HG03469 (cell line): Measurements from ENCODE around the gene CKMT2.
"Not testable (repeated sequence)": the region's sequence is repeated elsewhere in the genome, so short reads cannot be mapped to it uniquely, and the experiment has no call there.

ENCODE experiments used
- ATAC-seq: cut with Tn5 transposase; IDR thresholded peaks from one replicate; pipeline ENCODE4 v1.9.1; 2021; ENCODE audit warnings: mild to moderate bottlenecking, moderate library complexity, moderate number of reproducible peaks; ENCODE audit not compliant: unreplicated experiment

The CKMT2 gene

DNA sequence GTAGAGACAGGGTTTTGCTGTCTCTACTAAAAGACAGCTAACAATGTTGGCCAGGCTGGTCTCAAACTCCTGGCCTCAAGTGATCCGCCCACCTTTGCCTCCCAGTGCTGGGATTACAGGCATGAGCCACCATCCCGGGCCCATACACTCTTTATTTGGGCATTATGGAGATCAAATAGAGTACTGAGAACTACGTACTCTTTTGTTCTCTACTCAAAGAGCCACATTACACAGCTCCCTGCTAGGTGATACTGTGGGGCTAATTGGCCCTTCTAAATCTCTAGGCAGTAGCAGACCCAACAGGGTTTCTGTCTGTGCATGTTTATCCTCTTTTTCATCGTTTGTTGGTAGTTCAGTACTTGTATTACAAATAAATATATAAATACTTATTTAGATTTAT, 16.1 kb downstream of the CKMT2 start:
- ATAC-seq, result no peak

DNA sequence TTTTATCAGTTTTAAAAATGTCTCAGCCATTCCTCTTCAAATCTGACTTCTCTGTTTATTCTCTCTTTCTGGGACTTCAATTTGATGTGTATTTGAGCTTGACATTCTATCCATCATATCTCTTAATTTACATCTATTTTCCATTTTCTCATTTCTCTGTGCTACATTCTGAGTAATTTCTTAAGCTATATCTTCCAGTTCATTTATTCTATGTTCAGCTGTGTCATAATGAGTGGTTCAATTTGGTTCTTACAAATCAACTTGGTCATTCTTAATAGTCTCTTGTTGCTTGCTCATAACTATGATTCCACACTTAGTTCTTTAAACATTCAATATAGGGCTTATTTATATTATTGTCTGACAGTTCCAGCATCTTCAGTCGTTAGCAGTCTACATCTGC, 16.9 kb downstream of the CKMT2 start:
- ATAC-seq, result no peak

- ATAC-seq, result no peak
Observed at GRCh38 chr5:81251922-81252321, 18.8 kb downstream of the CKMT2 start.

DNA sequence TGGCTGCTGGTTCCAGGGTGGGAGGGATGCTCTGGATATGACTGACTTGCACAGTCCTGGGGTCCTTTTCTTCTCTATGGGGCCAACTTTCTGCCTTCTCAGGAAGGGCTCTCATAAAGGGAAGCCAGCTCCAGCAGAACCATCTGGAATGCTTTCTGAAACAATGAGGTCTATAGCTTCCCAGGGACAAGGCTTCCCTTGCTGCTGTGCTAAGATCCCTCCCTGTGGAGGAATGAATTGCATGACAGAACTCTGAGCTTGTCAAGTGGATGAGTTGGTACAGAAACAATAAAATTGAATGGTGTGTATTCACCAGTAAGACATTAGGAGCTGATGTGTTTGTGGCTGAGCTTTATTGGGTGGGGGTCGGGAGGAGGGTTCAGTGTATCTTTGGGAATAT, 19.8 kb downstream of the CKMT2 start:
- ATAC-seq, result no peak

- ATAC-seq, result no peak
Observed at GRCh38 chr5:81253875-81254274, 20.8 kb downstream of the CKMT2 start.

DNA sequence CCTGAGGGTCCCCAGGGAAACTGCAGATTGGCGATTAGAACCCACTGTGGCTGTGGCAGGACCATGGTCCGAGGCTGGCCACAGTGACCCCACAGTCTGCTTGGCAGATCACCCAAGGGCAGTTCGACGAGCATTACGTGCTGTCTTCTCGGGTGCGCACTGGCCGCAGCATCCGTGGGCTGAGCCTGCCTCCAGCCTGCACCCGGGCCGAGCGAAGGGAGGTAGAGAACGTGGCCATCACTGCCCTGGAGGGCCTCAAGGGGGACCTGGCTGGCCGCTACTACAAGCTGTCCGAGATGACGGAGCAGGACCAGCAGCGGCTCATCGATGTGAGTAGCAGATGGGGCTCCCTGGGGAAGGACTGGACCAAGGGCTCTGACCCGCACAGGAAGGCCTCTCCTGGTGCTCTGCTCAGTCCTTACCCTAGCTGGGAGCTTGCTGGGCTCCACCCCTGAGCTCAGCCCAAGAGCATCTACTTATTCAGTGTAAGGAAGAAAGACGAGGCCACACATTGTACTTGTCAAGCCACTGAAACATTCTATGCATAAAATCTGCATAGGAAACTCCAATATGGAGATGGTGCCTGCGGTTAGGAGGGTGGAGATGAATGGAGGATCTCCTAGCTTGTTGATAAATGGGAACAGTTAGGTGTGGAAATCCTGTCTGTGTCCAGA, 21.9 kb downstream of the CKMT2 start:
- ATAC-seq, result no peak

DNA sequence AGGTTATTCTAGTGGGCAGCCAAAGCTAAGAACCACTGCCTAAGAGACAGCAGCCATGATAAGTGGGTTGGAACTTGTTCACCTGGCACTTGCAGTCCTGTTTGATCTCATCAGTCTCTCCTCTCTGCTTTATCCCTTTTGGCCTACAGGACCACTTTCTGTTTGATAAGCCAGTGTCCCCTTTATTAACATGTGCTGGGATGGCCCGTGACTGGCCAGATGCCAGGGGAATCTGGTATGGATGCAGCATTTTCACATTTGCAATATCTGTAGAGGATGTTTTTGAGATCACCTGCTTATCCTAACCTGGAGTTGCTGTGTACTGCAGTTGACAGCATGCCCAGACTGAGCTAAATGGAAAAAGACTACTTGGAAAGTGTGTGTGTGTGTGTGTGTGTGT, 23.6 kb downstream of the CKMT2 start:
- no peak for ATAC-seq

DNA sequence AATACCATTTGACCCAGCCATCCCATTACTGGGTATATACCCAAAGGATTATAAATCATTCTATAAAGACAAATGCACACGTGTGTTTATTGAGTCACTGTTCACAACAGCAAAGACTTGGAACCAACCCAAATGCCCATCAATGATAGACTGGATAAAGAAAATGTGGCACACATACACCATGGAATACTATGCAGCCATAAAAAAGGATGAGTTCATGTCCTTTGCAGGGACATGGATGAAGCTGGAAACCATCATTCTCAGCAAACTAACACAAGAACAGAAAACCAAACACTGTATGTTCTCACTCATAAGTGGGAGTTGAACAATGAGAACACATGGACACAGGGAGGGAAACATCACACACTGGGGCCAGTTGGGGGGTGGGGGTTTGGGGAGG, 29.7 kb downstream of the CKMT2 start:
- ATAC-seq, result not testable (repeated sequence)

DNA sequence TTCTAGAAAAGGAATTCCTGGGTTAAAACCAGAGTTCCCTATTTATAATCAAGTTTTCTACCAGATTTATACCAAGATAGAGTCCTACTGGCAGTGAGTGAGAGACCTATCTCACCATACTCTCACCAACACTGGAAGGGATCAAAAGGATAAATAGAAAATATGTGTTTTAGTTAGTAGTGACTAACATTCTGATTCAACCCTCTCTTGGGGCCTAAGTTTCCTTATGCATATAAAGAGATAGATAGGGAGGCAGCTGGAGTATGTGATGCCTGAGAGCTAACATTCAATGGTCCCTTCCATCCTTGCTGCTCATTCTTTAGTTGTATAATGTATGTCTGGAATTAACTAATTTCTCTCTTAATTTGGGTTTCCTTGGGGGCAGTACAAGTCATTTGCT, 32.0 kb downstream of the CKMT2 start:
- ATAC-seq, result no peak

GRCh38 chr5:81268521-81269196, 35.5 kb downstream of the CKMT2 start:
- no peak for ATAC-seq

DNA sequence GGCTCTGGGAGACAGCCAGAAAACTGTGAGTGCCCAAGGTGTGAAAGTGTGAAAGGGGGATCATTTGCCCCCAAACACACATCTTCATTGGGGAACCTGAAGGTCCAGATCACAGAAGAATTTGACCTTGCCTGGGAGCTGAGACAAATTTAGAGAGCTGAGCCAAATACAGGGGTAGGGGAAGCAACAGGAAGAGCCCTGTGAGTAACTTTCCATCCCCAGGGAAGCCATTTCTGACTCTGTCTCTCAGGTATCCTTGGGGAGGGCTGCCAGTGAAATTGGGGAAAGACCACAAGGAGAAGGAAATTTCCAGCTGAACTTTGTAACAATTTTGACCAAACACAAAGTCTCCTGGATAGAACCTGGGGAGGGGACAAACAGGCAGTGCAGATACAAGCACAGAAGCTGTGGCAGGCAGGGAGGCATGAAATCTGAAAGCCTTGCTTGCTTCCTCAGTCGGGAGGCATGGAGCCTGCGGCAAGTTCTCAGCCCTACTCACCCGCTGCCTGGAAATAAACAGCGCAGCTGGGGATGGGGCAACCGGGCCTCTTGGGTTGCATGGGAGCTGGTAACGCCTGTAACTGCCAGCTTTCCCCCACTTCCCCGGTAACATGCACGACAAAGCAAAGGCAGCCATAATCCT, 36.8 kb downstream of the CKMT2 start:
- no peak for ATAC-seq

DNA sequence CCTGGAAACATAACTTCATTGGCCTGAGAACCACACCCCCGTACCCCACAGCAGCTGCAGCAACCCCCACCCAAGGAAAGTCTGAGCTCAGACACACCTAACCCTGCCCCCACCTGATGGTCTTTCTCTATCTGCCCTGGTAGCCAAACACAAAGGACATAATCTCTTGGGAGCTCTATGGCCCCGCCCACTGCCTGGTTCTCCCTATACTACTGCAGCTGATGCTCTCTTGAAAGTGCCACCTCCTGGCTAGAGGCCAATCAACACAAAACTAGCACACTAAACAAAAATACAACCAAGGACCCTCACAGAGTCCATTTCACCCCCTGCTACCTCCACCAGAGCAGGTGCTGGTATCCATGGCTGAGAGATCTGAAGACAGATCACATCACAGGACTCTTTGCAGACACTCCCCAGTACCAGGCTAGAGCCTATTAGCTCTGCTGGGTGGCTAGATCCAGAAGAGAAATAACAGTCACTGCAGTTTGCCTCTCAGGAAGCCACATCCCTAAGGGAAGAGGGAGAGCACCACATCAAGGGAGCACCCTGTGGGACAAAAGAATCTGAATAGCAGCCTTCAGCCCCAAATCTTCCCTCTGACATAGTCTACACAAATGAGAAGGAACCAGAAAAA, 37.4 kb downstream of the CKMT2 start:
- not testable (repeated sequence) for ATAC-seq

- no peak for ATAC-seq
Observed at GRCh38 chr5:81283976-81284375, 50.9 kb downstream of the CKMT2 start.

- ATAC-seq, result no peak
Observed at GRCh38 chr5:81286059-81286617, 53.0 kb downstream of the CKMT2 start.

GRCh38 chr5:81288021-81288433, 54.9 kb downstream of the CKMT2 start:
- no peak for ATAC-seq

GRCh38 chr5:81290146-81290545, 57.0 kb downstream of the CKMT2 start:
- ATAC-seq, result no peak

GRCh38 chr5:81292130-81292529, 59.0 kb downstream of the CKMT2 start:
- ATAC-seq, result no peak

GRCh38 chr5:81294021-81294420, 60.9 kb downstream of the CKMT2 start:
- not testable (repeated sequence) for ATAC-seq

DNA sequence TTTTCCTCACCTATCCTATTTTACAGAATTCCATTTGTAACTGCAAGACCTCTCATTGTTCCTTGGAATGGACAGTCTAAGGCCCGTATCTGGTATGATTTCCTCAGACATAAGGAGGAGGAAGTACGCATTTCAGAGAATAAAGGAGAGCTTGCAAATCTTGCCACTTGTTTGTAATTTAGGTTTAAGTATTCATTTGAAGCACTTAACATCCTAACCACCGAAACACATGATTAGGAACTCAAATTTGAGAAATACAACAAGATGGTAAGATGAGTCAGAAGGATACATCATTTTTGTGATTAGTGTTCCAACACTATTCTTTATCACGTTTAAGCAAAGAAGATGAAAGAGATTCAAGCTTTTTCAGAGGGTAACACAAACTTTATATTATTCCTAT, 64.4 kb downstream of the CKMT2 start:
- ATAC-seq, result no peak

GRCh38 chr5:81300921-81301270, 67.8 kb downstream of the CKMT2 start:
- ATAC-seq, result no peak

- ATAC-seq, result peak; percentile 94
Observed at GRCh38 chr5:81301271-81302015, 68.3 kb downstream of the CKMT2 start, which contains the start of gene ZCCHC9. Gene ZCCHC9, plus strand, starts transcription at chr5:81301587. Its CDS starts 3,171 bp downstream, at chr5:81304758.
